GM12878 (cell line): ENCODE results near the gene MRPS9. TPM values are rescaled to one million over a fixed set of nuclear protein-coding genes. Genes with fewer than 3 reads are reported as not detected.

Experiments used
- ATAC-seq: fragments of 200-7000 bp; cut with Tn5 transposase; 3 replicates; pipeline ENCODE4 v1.9.1; 2020; ENCODE audit warnings: mild to moderate bottlenecking, moderate library complexity
- BruUV-seq: library from RNA; stranded (reverse); fragments of 400-500 nt; replicated peaks from 2 replicates; lab custom pipeline; 2021; lab: Mats Ljungman, UMichigan
- CTCF ChIA-PET: fragments of 300-600 bp; sonication (Branson Sonifier 250); formaldehyde crosslinking; extraction: SDS; loops from one replicate; lab custom pipeline; 2021; ENCODE audit warnings: inconsistent platforms; lab: Yijun Ruan, JAX
- POLR2A ChIA-PET: fragments of 350-600 bp; formaldehyde crosslinking; extraction: SDS; loops from one replicate; lab custom pipeline; 2021; ENCODE audit warnings: inconsistent platforms; lab: Charles Lee
- RAD21 ChIA-PET: fragments of 300-600 bp; sonication (Branson Sonifier 250); formaldehyde crosslinking; loops from one replicate; lab custom pipeline; 2023; ENCODE audit warnings: antibody characterized with exemption; ENCODE audit not compliant: unreplicated experiment; lab: Charles Lee
- SMC1A ChIA-PET: fragments of 300-600 bp; sonication (Branson Sonifier 250); formaldehyde crosslinking; loops from one replicate; lab custom pipeline; 2023; ENCODE audit not compliant: unreplicated experiment, uncharacterized antibody; lab: Charles Lee
- DNase-seq: peaks from one replicate; pipeline ENCODE4 v3.0.0-alpha.2; 2011; ENCODE audit warnings: low read depth, low spot score
- FAIRE-seq: peaks from 3 replicates; lab custom pipeline; 2011; peaks lifted over from hg19 to GRCh38; lab: Jason Lieb, UNC
- H2AFZ ChIP-seq: 2 replicates; pipeline ENCODE4 v1.6.0; 2011; ENCODE audit warnings: low read depth, low read length, control low read depth; ENCODE audit not compliant: control insufficient read depth
- H3K27ac ChIP-seq: 2 replicates; pipeline ENCODE4 v1.5.1; 2011; ENCODE audit warnings: control low read depth; ENCODE audit not compliant: control insufficient read depth, insufficient read depth
- H3K27me3 ChIP-seq, 2 experiments: replicated peaks in 1 of 2; 2 replicates each; pipeline versions ENCODE4 v1.6.0 to v1.6.1; 2011; ENCODE audit warnings: low read length in 1 of 2; ENCODE audit not compliant: control insufficient read depth in 2 of 2, insufficient read depth in 2 of 2
- H3K36me3 ChIP-seq, 2 experiments: 2 replicates each; pipeline ENCODE4 v1.5.1; 2011; ENCODE audit warnings: low read length in 1 of 2; ENCODE audit not compliant: control insufficient read depth in 2 of 2, insufficient read depth in 2 of 2
- H3K4me1 ChIP-seq: 2 replicates; pipeline ENCODE4 v1.6.1; 2011; ENCODE audit warnings: mild to moderate bottlenecking, low read length, moderate library complexity, mixed read lengths; ENCODE audit not compliant: control insufficient read depth, insufficient read depth
- H3K4me2 ChIP-seq: 2 replicates; pipeline ENCODE4 v1.6.0; 2011; ENCODE audit warnings: control low read depth; ENCODE audit not compliant: control insufficient read depth, insufficient read depth
- H3K4me3 ChIP-seq: fragments of 200-600 bp; sonication (generic); 2 replicates; pipeline ENCODE4 v1.5.1; 2016
- H3K79me2 ChIP-seq: 2 replicates; pipeline ENCODE4 v1.6.0; 2011; ENCODE audit warnings: low read length; ENCODE audit not compliant: control insufficient read depth, insufficient read depth
- H3K9ac ChIP-seq: 2 replicates; pipeline ENCODE4 v1.8.0; 2011; ENCODE audit warnings: low read length, control low read depth, mixed read lengths; ENCODE audit not compliant: control insufficient read depth, insufficient read depth
- H3K9me3 ChIP-seq: replicated peaks from 3 replicates; pipeline ENCODE4 v1.5.1; 2011; ENCODE audit warnings: mild to moderate bottlenecking, low read length; ENCODE audit not compliant: control insufficient read depth, insufficient read depth
- H4K20me1 ChIP-seq: 2 replicates; pipeline ENCODE4 v1.6.0; 2011; ENCODE audit not compliant: control insufficient read depth, insufficient read depth
- BRCA1 ChIP-seq: IDR thresholded peaks from 2 replicates; pipeline ENCODE4 v1.6.1; 2011; ENCODE audit warnings: low read depth, low read length, improper control_type of control experiment
- CBX3 ChIP-seq: fragments of 200-600 bp; sonication (generic); IDR thresholded peaks from 2 replicates; pipeline ENCODE4 v1.6.1; 2016; ENCODE audit warnings: low read depth, borderline replicate concordance
- CEBPB ChIP-seq, 2 experiments: fragments of 150-350 bp in 1 of 2; IDR thresholded peaks; 2 replicates each; pipeline ENCODE4 v1.6.1; 2012 to 2014; ENCODE audit warnings: low read depth in 2 of 2, low read length in 2 of 2, borderline replicate concordance in 1 of 2, inconsistent platforms in 1 of 2
- EED ChIP-seq: sonication (generic); IDR thresholded peaks from 2 replicates; pipeline ENCODE4 v1.6.1; 2016; ENCODE audit warnings: antibody characterized with exemption, low read depth
- JUND ChIP-seq: IDR thresholded peaks from 2 replicates; pipeline ENCODE4 v1.6.1; 2012; ENCODE audit warnings: low read depth, mild to moderate bottlenecking, low read length, improper control_type of control experiment, moderate library complexity
- MAX ChIP-seq: IDR thresholded peaks from 2 replicates; pipeline ENCODE4 v1.6.1; 2012; ENCODE audit warnings: low read depth, low read length, improper control_type of control experiment
- MYC ChIP-seq: IDR thresholded peaks from 2 replicates; pipeline ENCODE4 v1.6.1; 2011; ENCODE audit warnings: mild to moderate bottlenecking, low read length, moderate library complexity, inconsistent platforms; ENCODE audit not compliant: insufficient read depth, insufficient replicate concordance, insufficient read length, severe bottlenecking
- NFXL1 ChIP-seq: fragments of 450-650 bp; IDR thresholded peaks from 2 replicates; pipeline ENCODE4 v1.6.1; 2017; ENCODE audit warnings: antibody characterized with exemption, mild to moderate bottlenecking, borderline replicate concordance
- NR2C2 ChIP-seq: IDR thresholded peaks from 2 replicates; pipeline ENCODE4 v1.6.1; 2011; ENCODE audit warnings: borderline replicate concordance, low read depth; ENCODE audit not compliant: control insufficient read depth, insufficient read length
- RB1 ChIP-seq: fragments of 450-650 bp; formaldehyde crosslinking; IDR thresholded peaks from 2 replicates; pipeline ENCODE4 v1.6.1; 2017; ENCODE audit warnings: mild to moderate bottlenecking, borderline replicate concordance
- RELA ChIP-seq: fragments of 450-650 bp; IDR thresholded peaks from 2 replicates; pipeline ENCODE4 v1.8.0; 2014; ENCODE audit warnings: borderline replicate concordance; ENCODE audit not compliant: partially characterized antibody
- RUNX3 ChIP-seq: IDR thresholded peaks from 2 replicates; pipeline ENCODE4 v1.6.1; 2012; ENCODE audit warnings: low read length, inconsistent platforms
- SRF ChIP-seq, 2 experiments: IDR thresholded peaks; 2 replicates each; pipeline ENCODE4 v1.6.1; 2011; ENCODE audit warnings: low read depth in 2 of 2, low read length in 2 of 2, mild to moderate bottlenecking in 1 of 2, moderate library complexity in 1 of 2
- USF1 ChIP-seq: IDR thresholded peaks from 2 replicates; pipeline ENCODE4 v1.6.1; 2011; ENCODE audit warnings: borderline replicate concordance, low read depth, mild to moderate bottlenecking, moderate library complexity, mixed read lengths, low read length; ENCODE audit not compliant: insufficient read depth; ENCODE audit errors: extremely low read length
- ZNF217 ChIP-seq: fragments of 450-650 bp; IDR thresholded peaks from 2 replicates; pipeline ENCODE4 v1.6.1; 2017; ENCODE audit warnings: antibody characterized with exemption, mild to moderate bottlenecking
- WGBS: methylation state at CpG from one replicate; pipeline ENCODE4 v1.1.6; 2016; ENCODE audit warnings: low lambda C conversion rate; ENCODE audit not compliant: insufficient replicate concordance, insufficient coverage; ENCODE audit errors: missing lambda C conversion rate; 5-methylcytosine and 5-hydroxymethylcytosine counted together
- in situ Hi-C: fragments of 300-500 bp; cut with MboI; formaldehyde crosslinking; loops from 9 replicates; pipeline ENCODE4 v1.14.3; 2018; ENCODE audit warnings: mixed read lengths
- intact Hi-C: fragments of 100-400 bp; cut with micrococcal nuclease; formaldehyde crosslinking; loops from one replicate; pipeline ENCODE4 v1.14.2; 2022; ENCODE audit not compliant: unreplicated experiment
- polyA plus RNA-seq, 11 experiments: library from polyadenylated mRNA; depleted of rRNA in 4 of 11; unstranded in 6 of 11; stranded (reverse) in 5 of 11; fragments of >200 nt; fragmentation: Nextera tagmentation in 4 of 11; fragmentation: Illumina TruSeq in 1 of 11; extraction: Ambion mirVana in 4 of 11; extraction: Trizol in 1 of 11; gene quantifications; 1 replicate in 1 of 11; 2 replicates in 10 of 11; pipeline versions ENCODE4 v1.2.1 to v1.2.3, GENCODE V29; 2011 to 2016; ENCODE audit warnings: inconsistent platforms in 2 of 11, missing spikeins in 2 of 11, low read depth in 1 of 11
- total RNA-seq, 4 experiments: library from RNA; depleted of rRNA in 3 of 4; stranded (reverse); fragments of >200 nt in 3 of 4; fragmentation: Illumina TruSeq in 1 of 4; extraction: Trizol in 1 of 4; gene quantifications; 2 replicates each; pipeline versions ENCODE4 v1.2.1 to v1.2.3, GENCODE V29; 2013 to 2021

The MRPS9 gene
- total and polyA plus RNA-seq, 10 of the 15 experiments (the other 5 are each of a cell fraction or from before 2014, with no cell fraction given): 39.1 to 111 (median 63.4) TPM

DNA sequence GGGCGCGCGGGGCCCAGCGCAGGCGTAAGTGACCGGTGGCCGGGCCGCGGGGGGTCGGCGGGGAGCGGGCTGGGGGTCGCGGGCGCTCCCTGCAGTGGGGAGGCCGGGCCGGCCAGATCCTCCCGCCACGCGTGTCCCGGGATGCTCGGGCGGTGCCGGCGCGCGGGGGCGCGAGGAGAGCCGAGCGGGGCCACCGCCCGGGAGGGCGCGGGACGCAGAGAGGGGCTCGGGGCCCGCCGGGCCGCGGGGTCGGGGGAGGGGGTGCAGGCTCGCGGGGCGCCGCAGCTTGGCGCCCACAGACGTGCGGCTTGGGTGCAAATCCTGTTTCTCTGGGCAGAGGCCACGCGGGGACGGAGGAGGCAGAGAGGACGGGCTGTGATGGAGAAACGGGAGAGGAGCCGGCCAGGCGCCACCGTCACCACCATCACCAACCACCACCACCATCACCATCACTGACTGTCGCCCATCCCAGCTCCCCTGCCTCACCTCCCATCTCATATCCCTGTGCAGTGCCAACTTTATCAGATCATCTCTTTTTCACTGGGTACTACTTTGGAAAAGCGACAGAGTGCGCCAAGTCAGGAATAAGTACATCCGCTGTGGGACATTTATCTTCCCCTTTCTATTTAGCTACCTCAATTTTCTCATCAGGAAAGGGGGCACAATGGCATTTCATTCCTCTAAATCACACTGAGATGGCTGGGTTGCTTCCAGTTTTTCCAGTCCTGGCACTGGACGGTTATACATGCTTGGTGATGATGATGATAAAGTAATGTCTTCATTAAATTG lies 106.5 kb downstream of the MRPS9 start:
- no peak overlapping the region for H3K4me3 ChIP-seq
- no peak overlapping the region for H2AFZ ChIP-seq
- H3K27me3 ChIP-seq: peaks cover 0 to 5% of the 10 kb centered on the region in 2 experiments; a peak in 2 of 4 replicates
- TF ChIP-seq JUND: no peak
- no peak for TF ChIP-seq RB1
- no peak for TF ChIP-seq NFXL1
- no peak for TF ChIP-seq MAX
- no peak for TF ChIP-seq ZNF217
- ChIA-PET CTCF (no interaction called here), POLR2A (no interaction called here), SMC1A (interaction anchor here (1.2 to 2.0 kb wide), 2 partner anchors 25 to 31 kb away, joined by 3 to 4 read pairs; no protein-coding TSS in a partner anchor), RAD21 (no interaction called here)
- no peaks in the 10 kb centered on the region for H3K9me3 ChIP-seq
- BruUV-seq: no TSS peak
- no peaks in the 10 kb centered on the region for H3K36me3 ChIP-seq
- no peak for DNase-seq
- intact Hi-C loops (no loop called here), in situ Hi-C loops (no loop called here)
- H3K4me2 ChIP-seq: no peak overlapping the region; the same call in 1 of the 2 replicates
- H3K4me1 ChIP-seq: 0 out of 2 replicates have a peak, but pooled peaks cover 3% of the 10 kb centered on the region
- no peak overlapping the region for H3K27ac ChIP-seq
- no peak for ATAC-seq
- H3K9ac ChIP-seq: no peak overlapping the region
- FAIRE-seq: no peak
- 5% methylated on average over 40 of the region's 62 CpGs for WGBS
- no peaks in the 10 kb centered on the region for H3K79me2 ChIP-seq
- H4K20me1 ChIP-seq: no peaks in the 10 kb centered on the region

DNA sequence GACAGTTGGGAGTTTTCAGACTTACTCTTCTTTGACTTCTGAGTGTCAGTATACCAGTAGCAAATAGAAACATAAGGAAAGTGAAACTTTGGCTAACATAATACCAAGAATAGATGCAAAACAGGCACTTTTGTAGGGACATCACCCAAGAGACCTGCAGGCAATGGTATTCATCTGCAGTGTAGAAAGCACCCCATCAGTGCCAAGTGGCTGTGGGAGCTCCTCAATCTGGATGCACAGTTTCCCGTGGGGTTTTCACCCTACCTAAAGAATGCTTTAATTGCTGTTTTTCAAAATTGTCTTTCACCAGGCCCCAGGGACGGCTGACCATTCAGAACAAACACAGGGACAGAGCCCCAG lies 107.1 kb downstream of the MRPS9 start:
- no peak for TF ChIP-seq USF1
- TF ChIP-seq CBX3: no peak
- no peak for TF ChIP-seq SRF (IDR thresholded peaks at IDR 0.05; ENCODE audit: low read depth in 2 of 2, low read length in 2 of 2)
- no peak for TF ChIP-seq RELA
- no peak for TF ChIP-seq NR2C2
- TF ChIP-seq BRCA1: no peak
- TF ChIP-seq EED: no peak
- TF ChIP-seq CEBPB (IDR thresholded peaks at IDR 0.05; ENCODE audit: borderline replicate concordance in 1 of 2, low read depth in 2 of 2, low read length in 2 of 2): no peak
- TF ChIP-seq MYC: no peak
- no peak for TF ChIP-seq RUNX3
- ATAC-seq: peak; percentile 60
- Histone ChIP-seq H3K27me3 (peaks cover 0 to 5% of the 10 kb centered on the region in 2 experiments; a peak in 2 of 4 replicates), H4K20me1 (no peaks in the 10 kb centered on the region), H3K4me3 (no peak overlapping the region), H3K4me2 (no peak overlapping the region; the same call in 1 of the 2 replicates), H3K9me3 (no peaks in the 10 kb centered on the region), H3K36me3 (no peaks in the 10 kb centered on the region), H3K27ac (no peak overlapping the region), H3K4me1 (0 out of 2 replicates have a peak, but pooled peaks cover 3% of the 10 kb centered on the region), H3K9ac (no peak overlapping the region), H2AFZ (no peak overlapping the region), H3K79me2 (no peaks in the 10 kb centered on the region)
- ChIA-PET POLR2A (no interaction called here), RAD21 (no interaction called here), SMC1A (interaction anchor here (1.2 to 2.0 kb wide), 2 partner anchors 25 to 31 kb away, joined by 3 to 4 read pairs; no protein-coding TSS in a partner anchor), CTCF (no interaction called here)
- no TSS peak for BruUV-seq
- no peak for DNase-seq
- WGBS: 0% methylated on average over 2 of the region's 2 CpGs
- in situ Hi-C loops: no loop called here
- FAIRE-seq: peak; percentile 27
- intact Hi-C loops: no loop called here
